B cell (primary cell): ENCODE data around the gene NODAL.

ENCODE experiments used
- EZH2 ChIP-seq: IDR thresholded peaks from 2 replicates; pipeline ENCODE4 v1.6.1; 2012; ENCODE audit warnings: borderline replicate concordance, low read depth, mild to moderate bottlenecking, moderate library complexity, low read length; ENCODE audit not compliant: insufficient read depth, poor library complexity, severe bottlenecking
- TF ChIP-seq, protein P1 (sequence below): fragments of 200-600 bp; IDR thresholded peaks from one replicate; pipeline ENCODE4 v1.8.0; 2022; ENCODE audit warnings: antibody characterized with exemption, mild to moderate bottlenecking

DNA sequence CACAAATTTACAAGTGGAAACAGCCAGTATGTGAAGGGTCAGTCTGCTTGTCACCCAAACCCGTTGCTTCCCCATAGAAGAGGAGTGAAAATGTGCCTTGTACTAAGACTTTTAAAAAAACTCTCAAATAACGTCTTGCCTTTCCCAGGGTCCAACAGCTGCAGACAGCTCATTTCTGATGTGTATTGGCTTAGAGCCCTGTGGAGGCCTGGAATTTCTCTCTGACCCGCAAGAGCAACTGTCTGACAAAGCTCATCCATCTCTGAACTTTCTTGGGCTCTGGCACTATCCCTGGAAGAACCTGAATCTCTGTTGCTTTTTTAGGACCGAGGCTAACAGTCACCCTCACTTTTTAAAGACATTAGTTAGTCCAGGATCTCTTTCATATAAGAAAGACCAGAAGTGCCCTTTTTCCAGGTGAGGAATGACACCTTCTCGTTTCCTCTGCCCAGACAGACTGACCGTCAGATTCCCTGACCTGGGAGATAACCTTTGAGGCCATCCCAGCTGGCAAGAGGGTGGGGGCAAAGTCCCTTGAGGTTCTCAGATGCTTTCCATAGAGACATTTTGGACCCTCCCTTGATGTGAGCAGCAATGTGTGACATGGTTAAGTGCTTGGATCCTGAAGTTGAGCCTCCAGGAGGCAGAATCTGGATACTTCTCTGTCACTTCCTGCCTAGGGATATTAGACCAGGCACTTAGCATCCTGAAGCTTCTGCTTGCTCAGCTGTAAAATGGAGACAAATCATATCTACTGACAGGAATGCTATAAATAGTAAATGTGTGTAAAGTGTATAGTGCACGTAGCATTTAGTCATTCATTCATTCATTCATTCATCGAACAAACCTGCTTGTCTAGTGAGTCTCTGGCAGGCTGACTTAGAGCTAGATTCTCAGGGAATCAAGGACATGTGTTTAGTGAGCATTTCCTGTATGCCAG, 4.5 kb upstream of the NODAL start:
- TF ChIP-seq, protein P1, sequence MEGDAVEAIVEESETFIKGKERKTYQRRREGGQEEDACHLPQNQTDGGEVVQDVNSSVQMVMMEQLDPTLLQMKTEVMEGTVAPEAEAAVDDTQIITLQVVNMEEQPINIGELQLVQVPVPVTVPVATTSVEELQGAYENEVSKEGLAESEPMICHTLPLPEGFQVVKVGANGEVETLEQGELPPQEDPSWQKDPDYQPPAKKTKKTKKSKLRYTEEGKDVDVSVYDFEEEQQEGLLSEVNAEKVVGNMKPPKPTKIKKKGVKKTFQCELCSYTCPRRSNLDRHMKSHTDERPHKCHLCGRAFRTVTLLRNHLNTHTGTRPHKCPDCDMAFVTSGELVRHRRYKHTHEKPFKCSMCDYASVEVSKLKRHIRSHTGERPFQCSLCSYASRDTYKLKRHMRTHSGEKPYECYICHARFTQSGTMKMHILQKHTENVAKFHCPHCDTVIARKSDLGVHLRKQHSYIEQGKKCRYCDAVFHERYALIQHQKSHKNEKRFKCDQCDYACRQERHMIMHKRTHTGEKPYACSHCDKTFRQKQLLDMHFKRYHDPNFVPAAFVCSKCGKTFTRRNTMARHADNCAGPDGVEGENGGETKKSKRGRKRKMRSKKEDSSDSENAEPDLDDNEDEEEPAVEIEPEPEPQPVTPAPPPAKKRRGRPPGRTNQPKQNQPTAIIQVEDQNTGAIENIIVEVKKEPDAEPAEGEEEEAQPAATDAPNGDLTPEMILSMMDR = no peak
- TF ChIP-seq EZH2 = no peak
